HG02884 (cell line): ENCODE data around the gene USP27X.
A peak's percentile ranks its signal among the peaks of the same experiment; 100 is the strongest.

Experiments
- ATAC-seq: cut with Tn5 transposase; IDR thresholded peaks from one replicate; pipeline ENCODE4 v1.9.1; 2021; ENCODE audit warnings: mild to moderate bottlenecking, moderate library complexity; ENCODE audit not compliant: unreplicated experiment

The USP27X gene

DNA sequence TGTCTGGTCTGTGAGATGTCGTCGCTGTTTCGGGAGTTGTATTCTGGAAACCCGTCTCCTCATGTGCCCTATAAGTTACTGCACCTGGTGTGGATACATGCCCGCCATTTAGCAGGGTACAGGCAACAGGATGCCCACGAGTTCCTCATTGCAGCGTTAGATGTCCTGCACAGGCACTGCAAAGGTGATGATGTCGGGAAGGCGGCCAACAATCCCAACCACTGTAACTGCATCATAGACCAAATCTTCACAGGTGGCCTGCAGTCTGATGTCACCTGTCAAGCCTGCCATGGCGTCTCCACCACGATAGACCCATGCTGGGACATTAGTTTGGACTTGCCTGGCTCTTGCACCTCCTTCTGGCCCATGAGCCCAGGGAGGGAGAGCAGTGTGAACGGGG is 1.4 kb downstream of the USP27X start:
- no peak for ATAC-seq

DNA sequence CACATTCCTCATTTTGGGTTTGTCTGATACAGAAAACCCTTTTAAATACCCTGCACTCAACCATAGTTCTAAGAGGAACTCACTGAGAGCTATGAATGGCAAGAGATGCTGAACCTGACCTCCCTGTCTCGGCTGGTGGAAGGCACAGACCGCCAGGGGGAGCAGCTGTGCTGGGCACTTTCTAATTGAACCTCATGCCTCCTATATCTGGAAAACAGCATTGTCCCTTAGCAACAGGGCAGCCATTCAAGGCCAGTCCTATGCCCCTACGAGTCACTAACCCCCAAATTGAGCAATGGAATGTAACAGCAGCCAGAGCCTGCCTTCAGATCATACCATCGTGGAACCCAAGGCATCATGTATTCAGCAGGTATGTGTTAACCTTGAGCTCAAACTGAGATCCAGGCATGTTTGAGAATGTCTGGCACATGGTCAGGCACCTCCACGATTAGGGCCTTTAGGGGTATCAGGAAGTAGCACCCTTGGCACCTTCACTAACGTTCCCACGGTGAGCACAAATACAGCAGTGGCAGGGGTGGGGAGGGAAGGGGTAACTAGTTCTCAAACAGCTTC is 5.1 kb downstream of the USP27X start:
- ATAC-seq = peak; percentile 55

DNA sequence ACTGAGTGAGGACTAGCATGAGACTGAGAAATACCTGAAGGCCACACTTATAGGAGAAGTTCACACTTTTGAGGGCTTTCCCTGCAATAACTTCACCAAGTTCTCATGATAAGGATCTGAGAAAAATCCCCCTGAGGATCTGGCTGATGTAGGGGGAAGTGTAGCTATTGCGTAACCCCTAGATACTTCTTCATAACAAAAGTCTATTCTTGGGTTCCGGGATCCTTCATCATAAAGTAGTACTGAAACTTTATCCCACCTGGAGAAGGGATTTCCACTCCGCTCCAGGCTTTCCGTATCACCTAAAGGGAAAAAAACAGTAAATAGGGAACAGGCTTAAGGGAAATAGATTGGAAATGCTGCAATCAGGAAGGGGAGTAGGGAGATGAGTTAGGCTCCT is 13.3 kb downstream of the USP27X start:
- no peak for ATAC-seq

DNA sequence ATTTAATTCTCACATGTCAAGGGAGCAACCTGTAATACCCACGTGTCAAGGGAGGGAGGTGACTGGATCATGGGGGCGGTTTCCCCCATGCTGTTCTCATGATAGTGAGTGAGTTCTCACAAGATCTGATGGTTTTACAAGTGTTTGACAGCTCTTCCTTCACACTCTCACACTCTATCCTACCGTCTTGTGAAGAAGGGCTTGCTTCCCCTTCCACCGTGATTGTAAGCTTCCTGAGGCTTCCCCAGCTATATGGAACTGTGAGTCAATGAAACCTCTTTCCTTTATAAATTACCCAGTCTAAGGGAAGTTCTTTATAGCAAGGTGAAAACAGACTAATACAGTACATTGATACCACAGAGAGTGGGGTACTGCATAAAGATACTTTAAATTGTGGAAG is 17.7 kb downstream of the USP27X start:
- no peak for ATAC-seq

DNA sequence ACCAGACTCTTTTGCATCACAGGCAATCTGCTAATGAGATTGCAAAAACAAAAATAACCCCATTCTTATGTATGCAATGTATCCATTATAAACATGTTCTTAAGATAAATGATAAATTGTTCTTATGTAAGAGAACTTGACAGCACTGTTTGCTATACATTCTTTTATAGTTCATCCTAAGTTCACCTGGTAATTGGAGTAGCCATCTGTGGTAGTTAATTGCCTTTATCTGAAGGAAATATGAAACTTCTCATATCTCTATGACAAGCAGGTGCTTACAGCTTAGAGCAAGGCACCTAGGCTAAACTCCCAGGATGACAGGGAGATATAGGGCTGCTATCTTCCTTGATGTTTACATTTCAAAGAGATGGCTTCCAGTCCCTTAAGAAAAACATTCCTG is 21.8 kb downstream of the USP27X start:
- ATAC-seq = no peak

DNA sequence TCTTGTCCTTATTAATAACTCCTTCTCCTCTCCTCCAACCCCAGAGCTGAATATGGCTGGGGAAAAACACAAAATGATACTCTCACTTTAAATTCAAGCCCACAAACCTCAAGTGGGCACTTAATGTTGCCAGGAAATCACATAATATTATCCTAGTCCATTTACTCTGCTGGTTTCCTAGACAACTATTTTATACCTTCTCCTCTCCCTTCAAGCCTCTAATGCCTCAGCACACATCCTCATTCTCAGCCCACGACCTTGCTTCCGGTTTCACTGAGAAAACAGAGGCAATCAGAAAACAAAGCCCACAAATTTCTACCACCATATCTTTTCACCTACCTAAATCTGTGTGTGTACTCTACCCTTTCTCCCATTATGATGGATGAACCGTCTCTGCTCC is 31.1 kb downstream of the USP27X start:
- ATAC-seq = peak; percentile 57

DNA sequence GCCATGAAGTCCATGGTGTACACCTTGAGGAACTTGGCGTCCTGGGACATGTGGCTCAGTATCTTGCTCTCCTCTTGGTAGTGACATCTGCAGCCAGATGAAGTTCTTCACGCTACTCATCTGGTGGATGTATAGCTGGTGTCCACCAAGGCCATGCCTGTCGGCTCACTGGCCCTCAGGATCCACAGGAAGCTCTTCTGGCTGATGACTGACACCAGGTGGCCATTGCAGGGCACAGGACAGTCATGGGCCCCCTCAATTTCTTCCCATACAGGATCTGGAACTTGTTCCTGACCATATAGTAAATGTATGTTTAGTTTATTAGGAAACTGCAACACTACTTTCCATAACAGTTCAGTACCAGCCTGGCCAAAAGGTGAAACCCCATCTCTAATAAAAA is 32.8 kb downstream of the USP27X start:
- ATAC-seq = no peak

DNA sequence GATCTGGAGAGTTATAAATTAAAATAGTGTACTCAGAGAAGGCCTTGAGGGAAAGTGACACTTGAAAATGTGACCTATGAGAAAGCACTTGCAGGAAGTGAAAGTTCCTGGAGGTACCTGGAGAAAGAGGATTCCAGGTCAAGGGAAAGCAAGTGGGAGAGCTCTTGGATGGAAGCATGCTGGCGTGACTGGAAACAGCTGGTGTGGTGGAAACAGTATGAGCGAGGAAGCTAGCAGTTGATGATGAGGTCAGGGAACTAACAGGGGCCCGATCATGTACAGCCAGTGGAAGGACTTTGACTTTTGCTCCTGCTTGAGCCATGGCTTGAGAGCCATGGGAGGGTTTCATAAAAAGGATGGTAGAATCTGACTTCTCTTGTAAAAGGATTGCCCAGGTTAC is 33.6 kb downstream of the USP27X start:
- ATAC-seq = no peak

DNA sequence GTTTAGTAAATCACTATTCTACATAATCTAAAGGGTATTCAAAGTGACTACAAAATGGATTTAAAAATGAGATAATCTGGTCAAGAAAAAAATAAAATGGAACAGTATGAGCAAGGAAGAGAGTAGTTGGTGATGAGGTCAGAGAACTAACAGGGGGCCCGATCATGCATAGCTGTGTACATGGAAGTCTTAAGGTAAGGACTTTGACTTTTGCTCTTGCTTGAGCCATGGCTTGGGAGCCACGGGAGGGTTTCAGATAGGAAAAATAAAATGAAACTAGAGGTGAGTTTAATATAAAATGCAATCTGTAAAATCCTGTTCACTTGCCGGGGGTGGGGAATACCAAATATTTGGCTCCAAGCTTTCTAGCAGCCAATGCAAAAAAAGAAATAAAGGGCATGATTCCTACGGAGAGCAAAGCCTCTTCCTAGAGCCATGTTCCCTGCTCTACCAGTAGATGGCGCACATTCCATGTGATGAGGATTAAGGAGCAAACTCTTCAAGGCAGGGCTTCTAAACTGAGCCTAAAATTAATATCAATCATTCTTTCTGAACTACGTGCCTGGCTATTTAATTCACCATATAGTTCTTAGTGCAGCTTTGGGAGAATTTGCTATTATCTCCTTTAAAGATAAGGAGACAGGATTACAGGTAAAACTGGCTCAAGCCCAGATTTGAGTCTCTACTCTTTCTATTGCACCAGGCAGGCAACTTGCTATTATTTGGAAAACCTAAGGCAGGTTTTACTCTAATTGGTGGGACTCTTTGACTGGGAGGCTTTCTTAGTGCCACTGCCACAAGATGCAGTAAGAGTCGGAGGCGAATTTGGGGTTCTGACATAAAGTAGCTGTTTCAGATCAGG is 36.3 kb downstream of the USP27X start:
- ATAC-seq = no peak

DNA sequence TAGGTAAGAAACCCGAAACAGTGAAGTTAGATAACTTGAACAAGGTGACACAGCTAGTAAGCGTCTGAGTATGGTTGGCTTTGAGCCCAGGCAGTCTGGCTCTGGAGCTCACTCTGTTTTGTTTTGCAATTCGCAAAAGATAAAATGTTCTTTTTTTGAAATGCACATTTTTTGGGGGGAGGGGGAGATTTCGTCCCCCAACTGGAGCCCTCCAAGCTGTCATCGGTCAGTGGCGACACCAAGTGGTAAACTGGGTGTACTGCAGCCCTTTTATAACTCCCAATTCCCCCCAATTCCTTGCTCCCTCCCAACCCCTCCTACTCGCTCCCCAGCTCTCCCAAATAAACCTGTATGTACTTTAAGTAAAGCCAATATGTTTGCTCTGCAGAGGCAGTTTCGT is 40.3 kb downstream of the USP27X start:
- ATAC-seq = no peak

DNA sequence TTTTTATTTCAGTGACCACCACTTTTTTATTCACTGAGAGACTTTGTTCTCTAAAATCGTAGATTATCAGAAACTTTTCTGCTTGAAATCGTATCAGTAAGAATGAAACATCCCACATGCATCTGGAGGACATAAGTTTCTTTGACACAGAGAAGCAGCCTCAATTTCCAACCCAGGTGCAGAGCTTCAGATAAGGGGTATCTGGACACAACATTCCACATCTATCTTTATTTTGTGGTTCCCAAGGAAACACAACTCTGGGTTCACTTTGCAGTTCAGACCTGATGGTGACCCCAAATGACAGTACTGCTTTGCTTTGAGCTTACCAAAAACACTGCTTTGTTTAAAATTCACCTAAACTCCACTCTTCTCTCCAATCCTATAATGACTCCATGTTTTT is 41.8 kb downstream of the USP27X start:
- no peak for ATAC-seq

DNA sequence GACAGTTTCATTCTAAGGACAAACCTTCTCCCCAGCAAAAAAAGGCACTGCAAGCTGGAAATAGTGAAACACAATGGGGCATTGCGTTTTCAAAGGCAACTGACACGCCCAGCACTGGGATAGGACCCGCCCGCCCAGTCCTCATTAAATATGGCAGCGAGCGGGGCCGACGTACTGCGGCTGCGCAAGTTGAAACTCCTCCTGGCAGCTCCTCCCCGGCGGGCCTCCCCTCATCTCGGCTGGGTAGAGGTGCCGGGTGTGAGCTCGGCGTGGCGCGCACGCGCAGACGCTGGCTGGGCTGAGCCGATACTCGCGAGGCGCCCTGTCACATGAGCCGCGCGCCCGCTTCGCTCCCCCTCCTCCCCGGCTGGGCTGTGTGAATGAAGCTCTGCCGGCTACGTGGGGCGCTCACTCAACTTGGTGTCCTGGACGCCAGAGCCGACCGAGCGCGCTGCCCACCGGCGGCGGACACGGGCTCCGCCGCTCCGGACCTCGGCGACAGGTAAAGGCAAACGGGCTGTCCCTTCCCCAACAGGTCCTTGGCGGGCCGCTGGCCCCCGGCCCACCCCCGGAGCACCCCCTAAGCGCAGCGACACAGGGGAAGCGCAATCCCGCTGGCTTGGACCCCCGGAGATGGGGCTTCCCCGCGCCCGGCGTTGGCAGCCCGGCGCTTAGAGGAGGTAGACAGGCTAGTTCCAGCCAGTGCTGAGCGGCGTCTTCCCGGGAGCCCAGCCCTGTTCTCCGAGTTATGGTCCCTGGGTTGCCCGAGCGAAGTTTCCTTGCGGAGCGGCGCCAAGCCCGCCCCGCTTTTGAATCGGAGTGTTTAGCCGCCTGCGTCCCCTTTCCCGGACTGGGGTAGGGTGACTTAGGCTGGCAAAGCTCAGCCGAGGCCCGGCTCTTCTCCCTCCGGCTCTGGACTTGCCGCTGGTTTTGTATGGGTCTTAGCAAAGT is 43.3 kb downstream of the USP27X start, which contains the start of gene CLCN5:
TSS of gene CLCN5 (plus strand) at position 306 of the 951 bp plus-strand sequence. CDS start 2,703 bp downstream, outside the sequence.
- ATAC-seq = peak; percentile 96

DNA sequence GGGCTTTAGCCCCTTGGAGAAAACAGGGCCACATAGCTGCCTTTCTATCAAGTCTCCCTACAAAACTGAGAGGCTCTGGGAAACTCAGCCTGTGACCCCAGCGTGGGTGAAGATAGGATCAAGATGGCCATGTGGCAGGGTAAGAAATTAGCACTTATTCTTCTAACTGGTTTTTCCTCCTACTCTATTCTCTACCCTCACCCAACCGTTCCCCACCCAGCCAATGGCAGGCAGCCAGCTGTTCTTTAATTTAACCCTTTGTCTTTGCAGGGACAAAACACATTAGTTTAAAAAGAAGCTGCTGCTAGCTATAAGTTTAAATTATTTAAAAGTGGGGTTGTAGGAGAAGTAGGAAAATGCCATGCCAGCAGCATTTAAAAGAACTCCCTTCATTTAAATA is 45.9 kb downstream of the USP27X start:
- ATAC-seq = no peak

DNA sequence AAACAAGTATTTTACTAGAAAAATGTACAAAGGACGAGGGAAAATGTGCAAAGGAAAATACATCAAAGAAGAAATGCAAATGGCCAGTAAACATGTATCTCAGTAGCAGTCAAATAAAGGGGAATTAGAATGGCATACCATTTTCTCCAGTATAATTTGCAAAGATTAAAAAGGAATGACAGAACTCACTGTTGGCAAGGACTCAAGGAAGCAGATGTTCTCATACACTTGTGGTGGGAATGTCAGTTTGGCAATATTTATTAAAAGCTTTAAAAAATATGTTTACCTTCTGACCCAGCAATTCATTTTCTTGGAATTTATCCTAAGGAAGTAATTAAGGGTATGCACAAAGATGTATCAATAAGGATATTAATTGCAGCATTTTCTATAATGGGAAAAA is 50.8 kb downstream of the USP27X start:
- no peak for ATAC-seq
